GM12878 (cell line): ENCODE results near the gene SMC1B. TPM values are rescaled to one million over a fixed set of nuclear protein-coding genes. Genes with fewer than 3 reads are reported as not detected.
A peak's percentile ranks its signal among the peaks of the same experiment; 100 is the strongest.

Source experiments
- BRCA1 ChIP-seq: IDR thresholded peaks from 2 replicates; pipeline ENCODE4 v1.6.1; 2011; ENCODE audit warnings: low read depth, low read length, improper control_type of control experiment
- CBX5 ChIP-seq: sonication (generic); IDR thresholded peaks from 2 replicates; pipeline ENCODE4 v1.6.1; 2016; ENCODE audit warnings: low read depth, moderate library complexity, mild to moderate bottlenecking, inconsistent platforms
- EGR1 ChIP-seq, 2 experiments: IDR thresholded peaks; 1 replicate in 1 of 2; 2 replicates in 1 of 2; pipeline ENCODE4 v1.6.1; 2011 to 2012; ENCODE audit warnings: low read depth in 2 of 2, low read length in 2 of 2, borderline replicate concordance in 1 of 2, mild to moderate bottlenecking in 1 of 2, moderate library complexity in 1 of 2
- ETV6 ChIP-seq, 2 experiments: fragments of 450-650 bp in 1 of 2; IDR thresholded peaks in 1 of 2; conservative IDR thresholded peaks in 1 of 2; 2 replicates each; pipeline ENCODE4 v1.6.1; 2014; ENCODE audit warnings: antibody characterized with exemption in 1 of 2, borderline replicate concordance in 1 of 2, low read depth in 1 of 2, mild to moderate bottlenecking in 1 of 2, moderate library complexity in 1 of 2
- NR2F1 ChIP-seq: fragments of 450-650 bp; conservative IDR thresholded peaks from 2 replicates; pipeline ENCODE4 v1.6.1; 2017; ENCODE audit warnings: mild to moderate bottlenecking
- POU2F2 ChIP-seq: IDR thresholded peaks from 3 replicates; pipeline ENCODE4 v1.6.1; 2011; ENCODE audit warnings: low read depth, mild to moderate bottlenecking, low read length, borderline replicate concordance
- SMAD1 ChIP-seq: fragments of 450-650 bp; IDR thresholded peaks from 2 replicates; pipeline ENCODE4 v1.6.1; 2018; ENCODE audit warnings: mild to moderate bottlenecking, low read depth; ENCODE audit not compliant: partially characterized antibody
- SREBF1 ChIP-seq: IDR thresholded peaks from 2 replicates; pipeline ENCODE4 v1.6.1; 2012; ENCODE audit warnings: mild to moderate bottlenecking, low read length
- WRNIP1 ChIP-seq: IDR thresholded peaks from 2 replicates; pipeline ENCODE4 v1.6.1; 2011; ENCODE audit warnings: low read depth, low read length, improper control_type of control experiment, borderline replicate concordance
- YY1 ChIP-seq: IDR thresholded peaks from 2 replicates; pipeline ENCODE4 v1.6.1; 2011; ENCODE audit warnings: low read depth, mild to moderate bottlenecking, low read length
- ZNF217 ChIP-seq: fragments of 450-650 bp; IDR thresholded peaks from 2 replicates; pipeline ENCODE4 v1.6.1; 2017; ENCODE audit warnings: antibody characterized with exemption, mild to moderate bottlenecking
- ZNF384 ChIP-seq: IDR thresholded peaks from 2 replicates; pipeline ENCODE4 v1.6.1; 2012; ENCODE audit warnings: low read depth, mild to moderate bottlenecking, low read length, improper control_type of control experiment, borderline replicate concordance
- polyA plus RNA-seq, 11 experiments: library from polyadenylated mRNA; depleted of rRNA in 4 of 11; unstranded in 6 of 11; stranded (reverse) in 5 of 11; fragments of >200 nt; fragmentation: Nextera tagmentation in 4 of 11; fragmentation: Illumina TruSeq in 1 of 11; extraction: Ambion mirVana in 4 of 11; extraction: Trizol in 1 of 11; gene quantifications; 1 replicate in 1 of 11; 2 replicates in 10 of 11; pipeline versions ENCODE4 v1.2.1 to v1.2.3, GENCODE V29; 2011 to 2016; ENCODE audit warnings: inconsistent platforms in 2 of 11, missing spikeins in 2 of 11, low read depth in 1 of 11
- total RNA-seq, 4 experiments: library from RNA; depleted of rRNA in 3 of 4; stranded (reverse); fragments of >200 nt in 3 of 4; fragmentation: Illumina TruSeq in 1 of 4; extraction: Trizol in 1 of 4; gene quantifications; 2 replicates each; pipeline versions ENCODE4 v1.2.1 to v1.2.3, GENCODE V29; 2013 to 2021
- TF ChIP-seq, protein P1 (sequence below): fragments of 150-350 bp; IDR thresholded peaks from 2 replicates; pipeline ENCODE4 v1.6.1; 2016; ENCODE audit warnings: low read depth, low read length
- TF ChIP-seq, protein P2 (sequence below): fragments of 450-650 bp; IDR thresholded peaks from 2 replicates; pipeline ENCODE4 v1.6.1; 2017; ENCODE audit warnings: low read depth, mild to moderate bottlenecking, moderate library complexity

The SMC1B gene
- total and polyA plus RNA-seq, 10 of the 15 experiments (the other 5 are each of a cell fraction or from before 2014, with no cell fraction given), result not detected

DNA sequence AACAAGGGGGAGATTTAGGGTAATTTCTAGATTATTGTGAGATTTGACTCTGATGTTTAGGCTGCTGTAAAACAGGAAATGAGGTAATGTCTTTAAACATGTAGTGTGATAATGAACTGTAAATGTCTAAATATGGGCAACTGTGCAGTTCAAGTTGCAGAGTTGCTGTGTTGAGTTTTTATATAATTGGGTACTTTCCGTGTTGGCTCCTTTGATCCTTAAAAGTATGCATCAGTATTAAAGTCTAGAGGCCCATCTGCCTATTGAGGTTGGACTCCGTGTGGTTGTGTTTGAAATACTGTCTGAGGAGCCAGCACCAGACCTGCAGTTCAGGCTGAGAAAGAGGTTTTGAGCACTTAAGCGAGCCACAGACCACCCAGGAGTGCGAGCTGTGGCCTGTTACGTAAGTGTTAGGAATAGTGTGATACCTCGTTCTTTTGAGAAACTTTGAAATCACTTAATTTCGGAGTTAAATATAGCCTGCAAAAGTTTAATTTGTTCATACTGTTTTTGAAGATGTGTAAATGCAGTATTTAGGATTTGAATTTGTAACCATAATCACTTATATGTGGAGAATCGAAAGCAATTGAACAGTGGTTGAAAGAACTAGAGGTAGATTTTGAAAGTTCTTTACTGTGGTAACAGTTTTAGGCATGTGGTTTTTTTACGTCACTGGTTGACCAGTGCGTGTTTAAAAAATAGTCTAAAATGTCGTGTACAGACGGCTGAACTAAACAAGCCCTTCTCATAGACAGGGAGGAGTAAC lies 94.7 kb downstream of the SMC1B start (continued):
- TF ChIP-seq SMAD1 (peak; percentile 77), ZNF217 (no peak; the same call in 1 of the 2 replicates), SREBF1 (0 out of 2 replicates have a peak, but pooled peaks have one; percentile 61), NR2F1 (peak; percentile 67; the same call in 1 of the 2 replicates), CBX5 (no peak), ZNF384 (no peak), ETV6 (conservative IDR thresholded peaks at IDR 0.05 in 1 of 2, IDR thresholded peaks at IDR 0.05 in 1 of 2; ENCODE audit: borderline replicate concordance in 1 of 2, low read depth in 1 of 2) (no peak), YY1 (no peak), EGR1 (IDR thresholded peaks at IDR 0.05; ENCODE audit: borderline replicate concordance in 1 of 2, low read depth in 2 of 2, low read length in 2 of 2) (no peak), BRCA1 (no peak), POU2F2 (no peak), WRNIP1 (no peak)
- TF ChIP-seq, protein P1, sequence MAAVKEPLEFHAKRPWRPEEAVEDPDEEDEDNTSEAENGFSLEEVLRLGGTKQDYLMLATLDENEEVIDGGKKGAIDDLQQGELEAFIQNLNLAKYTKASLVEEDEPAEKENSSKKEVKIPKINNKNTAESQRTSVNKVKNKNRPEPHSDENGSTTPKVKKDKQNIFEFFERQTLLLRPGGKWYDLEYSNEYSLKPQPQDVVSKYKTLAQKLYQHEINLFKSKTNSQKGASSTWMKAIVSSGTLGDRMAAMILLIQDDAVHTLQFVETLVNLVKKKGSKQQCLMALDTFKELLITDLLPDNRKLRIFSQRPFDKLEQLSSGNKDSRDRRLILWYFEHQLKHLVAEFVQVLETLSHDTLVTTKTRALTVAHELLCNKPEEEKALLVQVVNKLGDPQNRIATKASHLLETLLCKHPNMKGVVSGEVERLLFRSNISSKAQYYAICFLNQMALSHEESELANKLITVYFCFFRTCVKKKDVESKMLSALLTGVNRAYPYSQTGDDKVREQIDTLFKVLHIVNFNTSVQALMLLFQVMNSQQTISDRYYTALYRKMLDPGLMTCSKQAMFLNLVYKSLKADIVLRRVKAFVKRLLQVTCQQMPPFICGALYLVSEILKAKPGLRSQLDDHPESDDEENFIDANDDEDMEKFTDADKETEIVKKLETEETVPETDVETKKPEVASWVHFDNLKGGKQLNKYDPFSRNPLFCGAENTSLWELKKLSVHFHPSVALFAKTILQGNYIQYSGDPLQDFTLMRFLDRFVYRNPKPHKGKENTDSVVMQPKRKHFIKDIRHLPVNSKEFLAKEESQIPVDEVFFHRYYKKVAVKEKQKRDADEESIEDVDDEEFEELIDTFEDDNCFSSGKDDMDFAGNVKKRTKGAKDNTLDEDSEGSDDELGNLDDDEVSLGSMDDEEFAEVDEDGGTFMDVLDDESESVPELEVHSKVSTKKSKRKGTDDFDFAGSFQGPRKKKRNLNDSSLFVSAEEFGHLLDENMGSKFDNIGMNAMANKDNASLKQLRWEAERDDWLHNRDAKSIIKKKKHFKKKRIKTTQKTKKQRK, result no peak
- TF ChIP-seq, protein P2, sequence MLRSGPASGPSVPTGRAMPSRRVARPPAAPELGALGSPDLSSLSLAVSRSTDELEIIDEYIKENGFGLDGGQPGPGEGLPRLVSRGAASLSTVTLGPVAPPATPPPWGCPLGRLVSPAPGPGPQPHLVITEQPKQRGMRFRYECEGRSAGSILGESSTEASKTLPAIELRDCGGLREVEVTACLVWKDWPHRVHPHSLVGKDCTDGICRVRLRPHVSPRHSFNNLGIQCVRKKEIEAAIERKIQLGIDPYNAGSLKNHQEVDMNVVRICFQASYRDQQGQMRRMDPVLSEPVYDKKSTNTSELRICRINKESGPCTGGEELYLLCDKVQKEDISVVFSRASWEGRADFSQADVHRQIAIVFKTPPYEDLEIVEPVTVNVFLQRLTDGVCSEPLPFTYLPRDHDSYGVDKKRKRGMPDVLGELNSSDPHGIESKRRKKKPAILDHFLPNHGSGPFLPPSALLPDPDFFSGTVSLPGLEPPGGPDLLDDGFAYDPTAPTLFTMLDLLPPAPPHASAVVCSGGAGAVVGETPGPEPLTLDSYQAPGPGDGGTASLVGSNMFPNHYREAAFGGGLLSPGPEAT, result peak; percentile 79
